PFSK-1 (cell line): ENCODE results near the gene CCDC194.

Source experiments
- POLR2AphosphoS5 ChIP-seq: IDR thresholded peaks from 2 replicates; pipeline ENCODE4 v1.6.1; 2012; ENCODE audit warnings: low read depth, mild to moderate bottlenecking, control low read depth, low read length, moderate library complexity
- TAF1 ChIP-seq: IDR thresholded peaks from 2 replicates; pipeline ENCODE4 v1.6.1; 2012; ENCODE audit warnings: low read length, control low read depth, borderline replicate concordance; ENCODE audit not compliant: insufficient read depth

DNA sequence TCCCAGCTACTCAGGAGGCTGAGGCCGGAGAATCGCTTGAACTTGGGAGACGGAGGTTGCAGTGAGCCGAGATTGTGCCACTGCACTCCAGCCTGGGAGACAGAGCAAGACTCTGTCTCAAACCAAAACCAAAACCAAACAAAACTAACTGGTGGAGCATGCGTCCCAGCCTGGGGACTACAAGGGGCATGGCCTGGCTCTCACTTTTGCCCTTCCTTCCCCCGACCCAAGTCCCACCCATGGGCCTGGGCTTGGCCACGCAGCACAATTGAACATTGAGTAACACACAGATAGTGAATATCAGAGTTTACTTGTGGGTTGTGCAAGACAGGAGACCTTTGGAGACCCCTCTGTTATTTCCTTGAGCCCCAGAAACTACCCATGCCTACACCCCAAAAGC lies 41.2 kb upstream of the CCDC194 start:
- TF ChIP-seq TAF1 (no peak), POLR2AphosphoS5 (no peak)
